ENCODE measurements around the gene SLC35B2. TPM values are rescaled to one million over a fixed set of nuclear protein-coding genes. Genes with fewer than 3 reads are reported as not detected.
A peak's percentile ranks its signal among the peaks of the same experiment; 100 is the strongest.

The SLC35B2 gene
- total and polyA plus RNA-seq, 2 experiments from 2014 or later: 14.0 to 30.9 TPM

- peaks cover 9% of the 10 kb centered on the region for H3K9me3 Mint-ChIP-seq
- peak; percentile 83 for DNase-seq (ENCODE audit: low spot score)
- Histone ChIP-seq H3F3A (replicated peaks; ENCODE audit: low read depth) (peaks cover 79% of the 10 kb centered on the region), H3K4me2 (no peak overlapping the region), H3K4me1 (ENCODE audit: insufficient read depth) (peaks cover 18% of the 10 kb centered on the region), H3K79me2 (replicated peaks; ENCODE audit: insufficient read depth) (peaks cover 48% of the 10 kb centered on the region), H3K27ac (ENCODE audit: low read depth) (peak overlapping the region; percentile 99), H3K9me2 (ENCODE audit: insufficient read depth) (no peaks in the 10 kb centered on the region), H4K20me1 (replicated peaks; ENCODE audit: insufficient read depth) (peaks cover 49% of the 10 kb centered on the region), H3K27me3 (ENCODE audit: insufficient read depth) (no peaks in the 10 kb centered on the region), H3K36me3 (ENCODE audit: insufficient read depth) (peaks cover 59% of the 10 kb centered on the region), H2AFZ (no peak overlapping the region), H3K4me3 (no peak overlapping the region)
- TF ChIP-seq, protein P1, sequence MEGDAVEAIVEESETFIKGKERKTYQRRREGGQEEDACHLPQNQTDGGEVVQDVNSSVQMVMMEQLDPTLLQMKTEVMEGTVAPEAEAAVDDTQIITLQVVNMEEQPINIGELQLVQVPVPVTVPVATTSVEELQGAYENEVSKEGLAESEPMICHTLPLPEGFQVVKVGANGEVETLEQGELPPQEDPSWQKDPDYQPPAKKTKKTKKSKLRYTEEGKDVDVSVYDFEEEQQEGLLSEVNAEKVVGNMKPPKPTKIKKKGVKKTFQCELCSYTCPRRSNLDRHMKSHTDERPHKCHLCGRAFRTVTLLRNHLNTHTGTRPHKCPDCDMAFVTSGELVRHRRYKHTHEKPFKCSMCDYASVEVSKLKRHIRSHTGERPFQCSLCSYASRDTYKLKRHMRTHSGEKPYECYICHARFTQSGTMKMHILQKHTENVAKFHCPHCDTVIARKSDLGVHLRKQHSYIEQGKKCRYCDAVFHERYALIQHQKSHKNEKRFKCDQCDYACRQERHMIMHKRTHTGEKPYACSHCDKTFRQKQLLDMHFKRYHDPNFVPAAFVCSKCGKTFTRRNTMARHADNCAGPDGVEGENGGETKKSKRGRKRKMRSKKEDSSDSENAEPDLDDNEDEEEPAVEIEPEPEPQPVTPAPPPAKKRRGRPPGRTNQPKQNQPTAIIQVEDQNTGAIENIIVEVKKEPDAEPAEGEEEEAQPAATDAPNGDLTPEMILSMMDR (conservative IDR thresholded peaks at IDR 0.05; ENCODE audit: low read depth in 2 of 2): peak; percentile 66 to 72
- no peak for TF ChIP-seq ETS1 (IDR thresholded peaks at IDR 0.05)
- TF ChIP-seq CREB1 (CRISPR knock-in tag; IDR thresholded peaks at IDR 0.05; ENCODE audit: low read depth): no peak
- peak; percentile 1; the same call in 1 of the 2 replicates for TF ChIP-seq POLR2AphosphoS5 (IDR thresholded peaks at IDR 0.05; ENCODE audit: low read depth)
- no peak for TF ChIP-seq EZH2phosphoT487 (IDR thresholded peaks at IDR 0.05; ENCODE audit: unreplicated experiment)
- TF ChIP-seq ZNF331 (CRISPR knock-in tag; IDR thresholded peaks at IDR 0.05; ENCODE audit: low read depth): no peak
- ATAC-seq: peak; percentile 5
- no peak overlapping the region; the same call in 1 of the 2 replicates for H3K27ac Mint-ChIP-seq
- peak overlapping the region; percentile 34; the same call in 1 of the 3 replicates for H3K4me3 Mint-ChIP-seq
- H3K27me3 Mint-ChIP-seq (ENCODE audit: insufficient read depth, low read depth, poor library complexity): peaks cover 71% of the 10 kb centered on the region
- peaks cover 82% of the 10 kb centered on the region for H3K36me3 Mint-ChIP-seq (ENCODE audit: low read depth)
- H3K4me1 Mint-ChIP-seq: peaks cover 69% of the 10 kb centered on the region
These were observed 3.8 kb downstream of the SLC35B2 start for GRCh38 chr6:44253307-44254101.

GRCh38 chr6:44251576-44252524, 5.5 kb downstream of the SLC35B2 start:
- ATAC-seq (no peak), DNase-seq (ENCODE audit: low spot score) (no peak)
- Histone ChIP-seq H3F3A (replicated peaks; ENCODE audit: low read depth) (peaks cover 93% of the 10 kb centered on the region), H2AFZ (no peak overlapping the region), H3K79me2 (replicated peaks; ENCODE audit: insufficient read depth) (peaks cover 65% of the 10 kb centered on the region), H3K4me2 (no peak overlapping the region), H3K36me3 (ENCODE audit: insufficient read depth) (peaks cover 65% of the 10 kb centered on the region), H3K4me3 (no peak overlapping the region), H3K27ac (ENCODE audit: low read depth) (peak overlapping the region; percentile 99; the same call in 1 of the 2 replicates), H3K9me2 (ENCODE audit: insufficient read depth) (no peaks in the 10 kb centered on the region), H3K4me1 (ENCODE audit: insufficient read depth) (peaks cover 19% of the 10 kb centered on the region), H4K20me1 (replicated peaks; ENCODE audit: insufficient read depth) (peaks cover 63% of the 10 kb centered on the region), H3K27me3 (ENCODE audit: insufficient read depth) (no peaks in the 10 kb centered on the region)
- Mint-ChIP-seq H3K27ac (peak overlapping the region; percentile 72), H3K4me3 (peak overlapping the region; percentile 49), H3K9me3 (peaks cover 13% of the 10 kb centered on the region), H3K36me3 (ENCODE audit: low read depth) (peaks cover 94% of the 10 kb centered on the region), H3K4me1 (peaks cover 62% of the 10 kb centered on the region), H3K27me3 (ENCODE audit: insufficient read depth, low read depth, poor library complexity) (peaks cover 76% of the 10 kb centered on the region)
- TF ChIP-seq ZNF331 (CRISPR knock-in tag; IDR thresholded peaks at IDR 0.05; ENCODE audit: low read depth): no peak
- TF ChIP-seq STAT1 (IDR thresholded peaks at IDR 0.05; ENCODE audit: unreplicated experiment): no peak
- TF ChIP-seq EZH2phosphoT487 (IDR thresholded peaks at IDR 0.05; ENCODE audit: unreplicated experiment): no peak
- peak; percentile 37; the same call in 1 of the 2 replicates for TF ChIP-seq POLR2AphosphoS5 (IDR thresholded peaks at IDR 0.05; ENCODE audit: low read depth)

Data from GM23338 (cell line).